Stimulated activated CD4-positive, alpha-beta T cell treated with anti-CD3 and anti-CD28 coated beads, Interleukin-1b, Interleukin-23, amount 100 ng/mL, for 24 hours (primary cell): Measurements from ENCODE around the gene SLC9A9.

Source experiments
- DNase-seq, 4 experiments: peaks; one replicate each; pipeline ENCODE4 v3.0.0-alpha.2; 2020; ENCODE audit warnings: low read depth in 4 of 4, low spot score in 1 of 4

Gene SLC9A9

DNA sequence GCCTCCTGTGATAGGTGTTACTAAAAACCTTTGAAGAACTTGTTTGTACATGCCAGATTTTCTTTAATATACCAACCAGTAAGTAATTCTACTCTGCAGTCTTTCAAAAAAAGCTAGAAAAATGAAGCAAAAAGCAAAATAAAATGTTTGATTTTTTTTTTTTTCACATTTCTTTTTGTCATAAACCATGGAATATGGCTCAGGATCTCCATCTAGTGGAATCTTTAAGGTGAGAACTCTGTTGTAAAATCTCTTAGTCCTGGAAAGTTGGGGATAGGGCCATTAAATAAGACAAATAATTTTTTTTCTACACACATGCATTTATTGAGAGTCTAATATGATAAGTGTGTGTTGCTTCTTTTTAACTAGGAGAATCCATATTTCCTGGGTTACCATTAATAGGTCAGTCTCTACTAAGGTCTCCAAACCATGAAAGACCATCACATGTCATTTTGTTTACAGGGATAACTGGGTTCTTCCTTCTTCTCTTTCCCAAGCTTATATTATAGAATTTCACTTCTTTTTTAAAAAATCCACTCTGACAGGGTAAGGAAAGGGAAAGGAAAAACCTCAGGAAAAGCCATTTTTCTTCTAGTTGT is 84.6 kb downstream of the SLC9A9 start:
- DNase-seq = no peak

DNA sequence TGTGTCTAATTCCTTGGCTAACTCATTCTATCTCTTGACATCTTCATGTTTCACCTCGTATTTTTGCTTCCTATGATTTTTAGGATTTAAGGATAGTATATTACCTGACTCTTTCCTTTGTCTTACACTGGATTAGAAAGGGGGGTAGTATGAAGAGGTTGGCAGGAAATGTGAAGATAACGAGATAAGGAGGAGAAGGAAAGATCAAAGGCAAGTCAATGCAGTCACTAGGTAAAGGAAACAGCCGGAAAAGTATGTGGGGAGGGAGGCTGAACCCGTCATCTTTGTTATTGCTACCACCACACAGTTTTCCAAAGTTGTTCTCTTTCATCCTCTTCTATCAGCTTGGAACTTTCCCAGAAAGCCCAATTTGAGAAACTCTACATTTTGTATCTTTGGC is 90.6 kb downstream of the SLC9A9 start:
- DNase-seq = no peak

DNA sequence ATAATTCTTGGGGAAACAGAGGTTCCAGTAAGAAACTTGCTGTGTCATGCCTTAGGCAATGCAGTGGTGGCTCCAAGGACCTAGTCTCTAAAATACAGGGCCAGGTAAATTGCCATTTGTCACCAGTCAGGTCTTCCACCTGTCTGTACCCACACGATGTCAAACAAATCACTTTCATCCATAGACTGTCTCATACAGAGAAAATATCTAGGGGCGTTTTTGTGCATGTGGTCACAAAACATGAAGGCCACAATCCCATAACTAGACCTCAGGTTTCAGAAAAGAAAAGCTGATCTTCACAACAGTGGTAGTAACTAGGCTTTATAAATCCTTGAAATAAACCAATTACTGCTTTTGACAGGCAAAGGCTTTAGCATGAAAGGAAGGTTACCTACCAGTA is 92.3 kb downstream of the SLC9A9 start:
- DNase-seq = no peak

DNA sequence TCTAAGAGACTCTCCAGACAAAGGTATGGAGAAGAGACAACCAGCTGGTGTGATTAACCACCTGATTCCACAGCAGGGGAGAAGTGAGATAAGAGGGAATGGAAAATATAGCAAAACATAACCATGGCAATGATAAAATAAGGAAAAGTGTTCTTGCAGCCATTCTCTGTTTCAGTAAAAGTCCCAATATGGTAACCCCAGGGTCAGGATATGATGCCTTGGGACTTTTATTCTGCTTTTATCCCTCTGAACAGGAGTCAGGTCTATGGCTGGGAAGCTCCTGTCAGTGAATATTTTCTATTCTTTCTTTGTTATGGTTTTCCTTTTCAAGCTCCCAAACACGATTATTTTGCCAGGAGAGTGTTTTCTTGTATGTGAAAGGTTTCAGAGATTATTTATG is 94.2 kb downstream of the SLC9A9 start:
- DNase-seq = no peak

DNA sequence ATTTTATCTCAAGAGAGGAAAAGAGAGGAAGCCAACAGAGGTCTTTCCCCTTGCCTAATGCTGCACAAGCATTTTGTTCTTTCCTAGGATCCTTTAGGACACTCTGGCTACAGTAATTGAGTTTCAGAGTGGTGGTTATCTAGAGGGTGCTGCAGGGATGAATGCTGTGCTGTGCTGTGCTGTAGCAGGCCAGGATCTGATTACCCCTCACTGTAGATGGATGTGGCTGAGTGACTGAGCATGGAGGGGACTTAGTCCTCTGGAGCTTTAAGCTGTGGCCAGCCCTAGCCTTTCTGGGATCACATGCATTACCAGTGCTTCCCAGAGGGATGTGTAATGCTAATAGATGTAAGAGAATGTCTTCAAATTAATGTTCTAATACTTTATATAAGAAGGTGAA is 94.8 kb downstream of the SLC9A9 start:
- no peak for DNase-seq

DNA sequence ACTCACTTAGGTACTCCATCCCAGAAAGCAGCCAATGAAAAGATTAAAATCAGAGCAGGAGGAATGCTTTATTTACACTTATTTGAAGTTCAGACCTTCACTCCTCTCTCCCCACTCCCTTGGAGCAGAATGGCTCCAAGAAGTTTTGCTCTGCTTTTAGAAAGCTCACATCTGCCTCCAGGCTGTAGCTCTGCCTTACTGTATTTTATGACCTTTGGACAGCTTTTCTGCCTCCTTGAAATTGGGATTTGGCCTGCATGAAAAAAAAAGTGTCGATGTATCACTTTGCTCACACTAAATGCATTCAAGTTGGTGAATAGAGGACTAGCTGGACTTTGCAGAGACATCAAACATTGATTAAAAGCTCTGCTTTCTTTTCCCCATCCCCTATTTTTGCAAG is 95.3 kb downstream of the SLC9A9 start:
- no peak for DNase-seq

DNA sequence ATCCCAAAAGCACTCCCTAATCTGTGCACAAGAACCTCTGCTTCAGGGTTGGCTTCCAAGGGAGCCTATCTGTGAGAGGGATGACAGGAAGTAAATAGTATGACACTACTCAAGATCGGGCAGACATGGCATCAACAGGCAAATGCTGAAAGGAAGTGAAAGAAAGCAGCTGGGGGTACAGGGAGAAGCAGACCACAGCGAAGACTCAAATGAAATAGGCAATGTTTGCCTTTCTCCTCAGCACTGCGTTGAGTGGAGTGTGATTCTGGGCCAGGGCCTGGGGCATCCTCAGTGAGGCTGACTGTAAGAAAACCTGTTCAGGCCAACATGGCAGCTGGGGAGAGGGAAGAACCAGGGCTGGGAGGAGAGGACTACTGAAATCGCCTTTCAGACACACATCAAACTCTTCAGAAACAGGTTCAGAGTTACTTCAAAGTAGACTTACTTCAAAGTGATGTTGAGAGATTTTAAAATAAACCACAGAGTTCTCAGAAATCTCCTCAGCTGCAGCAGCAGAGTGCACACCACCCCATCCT is 96.6 kb downstream of the SLC9A9 start:
- DNase-seq = peak in 1 of 4 experiments; percentile 13

DNA sequence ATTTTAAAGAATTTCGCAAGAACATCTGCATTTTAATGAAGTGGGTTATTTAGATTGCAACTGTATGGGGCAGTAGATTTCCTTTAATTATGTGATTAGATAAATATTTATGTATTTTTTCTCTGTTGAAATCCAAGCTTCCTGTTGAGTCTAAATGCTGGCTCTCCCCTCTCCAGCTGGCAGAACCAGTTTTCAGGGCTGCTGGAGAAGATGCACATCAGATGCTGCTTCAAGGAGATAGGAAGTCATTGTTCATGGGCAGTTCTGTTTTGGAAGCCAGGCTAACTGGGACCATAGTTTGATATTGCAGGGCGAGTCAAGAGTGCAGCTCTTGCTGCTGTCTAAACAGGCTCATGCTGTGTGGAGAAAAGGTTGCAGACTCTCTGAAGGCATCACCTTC is 97.4 kb downstream of the SLC9A9 start:
- DNase-seq = no peak

DNA sequence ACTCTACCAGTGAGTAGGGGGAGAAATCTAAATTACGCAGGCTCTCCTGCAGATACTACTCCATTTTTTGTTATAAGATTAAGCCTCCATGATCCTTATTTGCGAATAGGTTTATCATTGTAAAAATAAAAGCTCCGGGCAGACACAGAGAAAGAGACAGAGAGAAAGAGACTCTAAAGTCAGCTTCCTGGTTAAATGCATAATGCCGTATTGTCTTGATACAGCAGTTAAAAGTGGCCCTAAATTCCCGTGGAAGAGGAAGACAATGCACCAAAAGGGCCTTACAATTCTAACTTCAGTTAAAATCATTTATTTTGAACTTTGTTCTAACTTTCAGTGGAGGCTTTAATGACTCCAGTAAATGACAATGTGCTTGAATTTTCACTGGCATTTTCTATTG is 98.3 kb downstream of the SLC9A9 start:
- DNase-seq = no peak

DNA sequence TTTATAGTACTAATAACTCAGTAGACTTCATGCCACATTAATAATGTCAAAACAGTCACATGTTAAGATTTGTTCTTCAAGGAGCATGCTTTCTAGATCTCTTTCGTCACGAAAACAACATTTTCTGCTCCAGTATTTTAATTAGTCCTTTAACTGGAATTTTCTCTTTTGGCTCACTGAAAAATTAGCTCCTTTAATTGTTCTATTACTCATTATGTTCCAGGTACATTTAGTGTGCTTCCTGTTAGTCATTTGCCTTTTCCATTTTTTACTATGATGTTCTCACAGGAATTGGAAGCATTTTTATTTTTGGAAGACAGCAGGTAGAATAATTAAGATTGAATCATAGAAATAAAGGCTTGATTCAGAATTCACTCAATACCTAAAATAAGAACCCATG is 111.2 kb downstream of the SLC9A9 start:
- DNase-seq = no peak

DNA sequence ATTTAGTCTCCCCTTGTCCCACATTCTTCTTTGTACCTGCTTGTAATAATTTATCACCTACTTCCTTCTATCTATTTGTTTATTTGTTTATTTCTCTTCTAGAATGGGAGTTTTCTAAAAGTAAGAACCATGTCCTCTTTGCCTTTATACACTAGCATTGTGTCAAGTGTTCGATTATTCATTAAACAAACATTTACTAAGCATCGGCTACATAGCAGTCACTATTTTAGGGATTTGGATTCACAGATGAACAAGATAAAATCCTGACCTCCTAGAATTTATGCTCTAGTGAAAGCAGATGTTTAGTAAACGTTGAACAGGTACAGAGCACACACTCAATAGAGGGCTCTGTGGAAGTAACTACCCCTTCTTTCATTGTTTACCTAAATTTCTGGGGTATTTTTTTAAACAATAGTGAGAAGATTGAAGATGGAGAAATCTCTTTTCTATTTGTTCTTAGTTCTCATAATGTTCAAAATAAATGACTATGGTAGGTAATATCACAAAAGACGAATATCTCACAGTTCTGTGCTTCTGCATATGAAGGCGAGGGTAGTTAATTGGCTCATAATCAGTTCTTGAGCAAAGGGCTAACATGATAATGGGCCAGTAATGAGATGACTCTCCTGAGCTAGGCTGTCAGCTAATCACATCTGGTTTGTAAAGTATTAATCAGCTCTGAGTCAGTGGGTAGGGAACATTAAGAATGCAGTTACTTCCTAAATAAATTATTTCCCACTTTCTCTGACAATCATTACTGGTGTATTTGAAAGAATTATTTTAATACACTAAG is 111.9 kb downstream of the SLC9A9 start:
- no peak for DNase-seq

DNA sequence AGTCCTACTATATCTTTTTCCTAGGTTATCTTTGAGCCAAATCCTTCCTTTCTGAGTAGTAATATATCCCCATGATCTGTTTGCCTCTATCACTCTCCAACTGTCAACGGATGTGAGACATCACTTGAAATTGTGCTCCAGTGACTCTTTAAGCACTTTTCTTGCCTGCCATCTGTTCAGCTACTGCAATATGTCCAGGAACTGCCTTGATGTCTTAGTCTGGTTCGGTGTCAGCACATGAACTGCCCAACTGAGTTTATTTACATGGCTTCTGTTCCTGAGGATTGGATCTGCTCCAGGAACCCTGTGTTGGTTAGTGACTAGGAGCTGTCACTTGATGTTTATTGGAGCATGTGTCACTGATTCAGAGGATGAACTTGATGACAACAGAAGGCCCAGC is 116.5 kb downstream of the SLC9A9 start:
- no peak for DNase-seq

DNA sequence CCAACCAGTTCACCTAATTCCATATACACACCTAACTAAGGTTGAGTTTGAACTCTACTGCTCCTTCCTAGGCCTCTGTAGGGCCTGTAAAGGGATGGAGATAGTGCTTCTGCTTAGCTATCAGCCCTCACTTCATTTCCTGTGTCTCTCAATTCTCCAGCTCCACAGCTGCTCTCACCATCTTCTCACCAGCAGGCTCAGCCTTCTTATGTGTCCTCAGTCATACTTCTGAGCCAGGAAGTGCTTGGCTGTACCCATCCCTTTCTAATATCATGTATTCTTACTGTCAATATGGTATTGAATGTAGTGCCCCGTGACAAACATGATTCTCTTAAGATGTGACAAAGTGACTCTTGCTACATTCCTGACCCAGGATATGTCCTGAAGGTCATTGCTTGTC is 116.9 kb downstream of the SLC9A9 start:
- DNase-seq = no peak

DNA sequence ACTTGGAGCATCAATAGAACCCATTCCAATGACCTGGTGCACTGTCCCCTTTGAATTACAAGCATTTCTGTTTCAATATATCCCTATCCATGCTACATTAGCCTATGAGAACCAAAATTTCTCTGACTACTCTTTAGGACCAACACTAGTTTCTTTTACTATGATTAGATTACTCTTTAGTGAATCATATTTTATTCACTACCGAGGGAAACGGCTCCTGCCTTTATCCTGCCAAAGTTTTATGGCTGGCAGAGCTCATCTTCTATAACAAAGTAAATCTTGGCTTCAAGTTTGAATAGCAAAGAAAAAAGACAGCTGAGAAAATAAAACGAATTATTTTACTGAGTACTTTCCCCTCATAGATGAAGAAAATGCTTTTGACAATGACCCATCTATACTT is 120.9 kb downstream of the SLC9A9 start:
- DNase-seq = no peak

DNA sequence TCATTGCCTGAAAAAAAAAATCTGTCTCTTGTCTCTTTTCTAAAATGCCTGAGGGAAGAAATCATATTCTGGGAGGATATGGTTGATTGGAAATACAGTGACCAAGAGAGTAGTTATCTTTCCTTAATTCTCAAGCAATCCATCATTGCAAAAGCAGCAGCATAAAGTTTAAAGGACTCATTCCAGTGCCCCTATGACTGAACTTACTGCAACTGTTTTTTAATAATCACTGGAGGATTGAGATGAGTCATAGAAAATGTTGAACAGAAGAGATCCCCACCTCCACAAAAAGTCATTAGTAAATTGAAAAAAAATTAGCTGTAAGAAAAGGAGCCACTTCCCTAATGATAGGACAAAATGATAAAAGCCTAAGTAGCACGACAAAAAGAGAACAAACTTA is 121.5 kb downstream of the SLC9A9 start:
- no peak for DNase-seq

DNA sequence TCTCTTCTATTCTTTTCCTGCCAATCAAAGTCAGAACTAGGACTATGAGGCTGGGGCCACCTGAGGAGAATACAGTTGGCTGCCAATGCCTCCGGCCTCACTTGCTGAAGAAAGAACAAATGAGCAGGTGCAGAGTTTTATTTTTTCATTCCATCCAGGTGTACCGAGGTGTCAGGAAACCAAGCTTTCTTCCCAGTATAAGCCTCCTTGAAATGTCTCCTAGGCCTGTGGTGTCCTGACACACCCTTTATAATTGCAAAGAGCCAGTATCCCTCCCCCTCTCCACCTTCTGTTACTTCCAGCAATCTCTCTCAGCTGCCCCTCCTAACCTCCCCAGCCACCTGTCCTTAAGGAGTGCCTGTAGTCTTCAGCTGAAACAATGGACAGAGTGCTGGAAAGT is 127.9 kb downstream of the SLC9A9 start:
- no peak for DNase-seq

DNA sequence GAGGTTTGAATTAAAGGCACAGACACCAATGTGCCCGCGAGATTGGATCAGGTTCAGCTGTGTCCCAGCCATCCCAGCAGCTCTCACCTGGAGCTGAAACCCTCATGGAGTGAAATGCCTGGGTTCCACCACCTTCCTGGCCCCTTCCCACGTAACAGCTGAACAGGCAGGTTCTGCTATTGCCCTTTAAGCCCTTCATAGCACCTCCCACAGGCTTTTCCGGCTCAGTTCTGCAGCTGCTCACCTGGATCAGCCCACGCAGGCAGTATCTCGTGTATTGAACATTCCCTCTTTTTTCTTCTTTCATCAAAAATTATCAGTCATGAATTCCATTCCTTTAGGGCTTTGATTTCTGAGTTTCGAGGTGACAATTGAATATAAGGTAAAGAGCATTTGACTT is 129.8 kb downstream of the SLC9A9 start:
- DNase-seq = no peak

DNA sequence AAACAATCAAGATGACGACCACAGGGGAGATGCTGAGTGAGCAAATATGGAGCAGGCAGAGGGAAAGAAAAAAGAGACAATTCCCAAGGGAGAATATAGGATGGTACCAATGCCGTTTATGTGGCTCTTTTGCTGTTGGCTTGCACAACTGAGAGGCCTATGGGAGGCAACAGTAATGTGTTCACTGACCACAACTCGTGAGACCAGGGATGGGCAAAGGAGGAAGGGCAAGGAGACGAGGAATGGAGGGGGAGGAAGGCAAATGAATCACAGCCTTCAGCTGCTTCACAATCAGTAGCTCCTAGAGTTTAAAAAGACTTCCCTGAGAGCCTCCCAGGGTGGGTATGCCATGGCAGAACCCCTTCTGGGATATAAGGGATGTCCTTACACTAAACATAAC is 131.5 kb downstream of the SLC9A9 start:
- no peak for DNase-seq

DNA sequence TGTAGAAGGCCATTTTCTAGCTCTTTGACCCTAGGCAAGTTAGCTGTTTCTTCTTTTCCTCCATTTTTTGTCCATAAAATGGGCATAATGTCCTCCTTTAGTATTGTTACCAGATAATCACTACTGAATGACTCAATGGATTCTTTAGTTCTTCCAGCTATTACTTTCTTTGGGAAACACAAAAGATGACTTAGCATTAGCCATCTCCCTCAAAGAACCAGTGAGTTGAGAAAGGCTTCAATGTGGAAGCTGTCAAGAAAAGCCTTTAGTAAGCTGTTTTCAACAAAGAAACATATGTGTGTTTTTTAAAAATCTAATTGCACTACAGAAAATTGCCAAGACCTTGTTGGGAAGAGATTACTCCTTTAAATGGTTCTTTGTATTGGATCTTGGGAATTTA is 135.7 kb downstream of the SLC9A9 start:
- DNase-seq = no peak

DNA sequence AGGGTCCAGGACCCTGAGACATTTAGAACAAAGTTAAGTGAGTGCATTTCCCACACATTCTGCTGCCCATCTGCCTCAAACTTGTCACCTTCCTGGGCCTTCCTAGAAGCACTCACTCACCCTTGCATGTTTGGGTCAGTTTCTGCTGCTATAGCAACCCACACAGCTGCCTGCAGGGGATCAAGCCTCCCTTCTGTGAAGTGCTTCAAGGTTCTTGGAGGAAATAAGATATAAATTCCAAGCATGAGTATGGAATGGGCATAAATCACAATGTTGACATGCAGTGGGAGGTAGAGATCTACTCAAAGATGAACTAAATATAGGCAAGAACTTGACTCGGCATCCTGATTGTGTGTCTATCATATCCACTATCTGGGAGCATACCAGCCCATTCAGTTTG is 140.4 kb downstream of the SLC9A9 start:
- DNase-seq = no peak

DNA sequence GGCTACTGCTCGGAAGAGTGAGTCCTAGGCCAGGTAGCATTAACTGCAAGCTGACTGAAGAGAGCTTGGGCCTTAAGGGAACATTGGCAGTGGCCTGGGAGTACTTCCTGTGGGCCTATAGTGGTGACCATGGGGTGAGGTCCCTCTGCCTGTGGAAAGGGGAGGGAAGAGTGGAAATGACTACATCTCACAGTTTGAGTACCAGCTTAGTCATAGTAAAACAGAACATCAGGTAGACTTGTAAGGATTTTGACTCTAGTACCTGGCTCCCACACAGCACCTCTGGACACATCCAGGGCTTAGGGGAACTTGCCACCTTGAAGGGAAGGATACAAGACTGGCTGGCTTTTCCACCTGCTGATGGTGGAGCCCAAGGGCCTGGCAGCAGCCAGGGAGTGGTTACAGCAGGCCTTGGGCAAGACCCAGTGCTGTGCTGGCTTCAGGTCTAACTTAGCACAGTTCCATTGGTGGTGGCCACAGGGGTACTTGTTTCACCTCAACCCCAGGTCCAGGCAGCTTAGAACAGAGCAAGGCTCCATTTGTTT is 147.8 kb downstream of the SLC9A9 start:
- no peak for DNase-seq

DNA sequence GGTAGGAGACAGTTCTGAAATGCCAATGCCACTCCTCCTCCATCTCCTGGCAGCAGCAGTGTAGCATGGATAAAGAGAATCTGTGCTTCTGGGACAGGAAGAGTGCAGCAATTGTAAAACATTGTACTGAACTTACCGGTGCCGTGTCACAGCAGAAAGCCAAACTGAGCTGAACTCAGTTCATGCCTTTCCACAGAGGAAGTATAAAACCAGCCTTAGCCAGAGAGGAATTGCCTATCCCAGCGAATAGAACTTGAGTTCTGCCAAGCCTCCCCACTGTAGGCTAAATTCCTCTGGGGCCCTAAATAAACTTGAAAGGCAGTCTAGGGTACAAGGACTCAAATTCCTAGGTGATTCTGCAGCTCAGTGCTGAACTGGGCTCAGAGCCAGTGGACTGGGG is 148.8 kb downstream of the SLC9A9 start:
- DNase-seq = no peak
